HEK293 (cell line): Measurements from ENCODE around the gene KLHDC7B.

Source experiments
- CTCF ChIA-PET: fragments of 350-600 bp; formaldehyde crosslinking; extraction: SDS; loops from one replicate; lab custom pipeline; 2021; ENCODE audit warnings: antibody characterized with exemption; lab: Yijun Ruan, JAX
- POLR2A ChIA-PET: fragments of 300-600 bp; formaldehyde crosslinking; extraction: SDS; loops from one replicate; lab custom pipeline; 2020; ENCODE audit warnings: antibody characterized with exemption, inconsistent platforms; lab: Yijun Ruan, JAX
- H3K27ac ChIP-seq: fragments of 200-500 bp; sonication (Bioruptor generic); 2 replicates; pipeline ENCODE4 v1.5.1; 2014; ENCODE audit warnings: low read depth, low read length, control low read depth, inconsistent platforms; ENCODE audit errors: extremely low read depth
- H3K36me3 ChIP-seq, 2 experiments: fragments of 200-500 bp in 1 of 2; sonication (Bioruptor generic) in 1 of 2; 1 replicate in 1 of 2; 2 replicates in 1 of 2; pipeline ENCODE4 v1.5.1; 2014 to 2017; ENCODE audit warnings: inconsistent platforms in 2 of 2, low read length in 2 of 2; ENCODE audit not compliant: control insufficient read depth in 2 of 2, insufficient read depth in 1 of 2
- H3K4me1 ChIP-seq: fragments of 200-500 bp; sonication (Bioruptor generic); 2 replicates; pipeline ENCODE4 v1.5.1; 2014; ENCODE audit warnings: mild to moderate bottlenecking, low read length, inconsistent platforms; ENCODE audit not compliant: control insufficient read depth, insufficient read depth
- H3K4me3 ChIP-seq: 2 replicates; pipeline ENCODE4 v1.5.1; 2011; ENCODE audit warnings: low read depth, mild to moderate bottlenecking, control low read depth, low read length, moderate library complexity
- H3K9me3 ChIP-seq: fragments of 200-500 bp; sonication (Bioruptor generic); 2 replicates; pipeline ENCODE4 v1.5.1; 2014; ENCODE audit warnings: low read depth, low read length, inconsistent platforms; ENCODE audit not compliant: control insufficient read depth, insufficient read depth
- AEBP2 ChIP-seq: fragments of 450-650 bp; formaldehyde crosslinking; IDR thresholded peaks from 2 replicates; pipeline ENCODE4 v1.5.1; 2016; ENCODE audit warnings: missing biosample characterization, missing genetic modification characterization, borderline replicate concordance
- KLF1 ChIP-seq: fragments of 450-650 bp; formaldehyde crosslinking; IDR thresholded peaks from 2 replicates; pipeline ENCODE4 v1.5.1; 2016; ENCODE audit warnings: missing biosample characterization, missing genetic modification characterization
- KLF16 ChIP-seq: fragments of 450-650 bp; formaldehyde crosslinking; IDR thresholded peaks from 2 replicates; pipeline ENCODE4 v1.5.1; 2017; ENCODE audit warnings: missing biosample characterization, missing genetic modification characterization
- REPIN1 ChIP-seq: fragments of 450-650 bp; formaldehyde crosslinking; IDR thresholded peaks from 2 replicates; pipeline ENCODE4 v1.5.1; 2017; ENCODE audit warnings: missing biosample characterization, missing genetic modification characterization, low read depth
- ZBTB48 ChIP-seq: fragments of 450-650 bp; formaldehyde crosslinking; IDR thresholded peaks from 2 replicates; pipeline ENCODE4 v1.5.1; 2016; ENCODE audit warnings: missing biosample characterization, missing genetic modification characterization
- ZBTB49 ChIP-seq: fragments of 450-650 bp; formaldehyde crosslinking; IDR thresholded peaks from 2 replicates; pipeline ENCODE4 v1.5.1; 2016; ENCODE audit warnings: missing biosample characterization, missing genetic modification characterization, low read depth
- ZIC2 ChIP-seq: fragments of 450-650 bp; formaldehyde crosslinking; IDR thresholded peaks from 2 replicates; pipeline ENCODE4 v1.5.1; 2016; ENCODE audit warnings: missing biosample characterization, missing genetic modification characterization
- ZNF10 ChIP-seq: fragments of 450-650 bp; formaldehyde crosslinking; IDR thresholded peaks from 2 replicates; pipeline ENCODE4 v1.5.1; 2017; ENCODE audit warnings: missing biosample characterization, missing genetic modification characterization
- ZNF140 ChIP-seq: fragments of 450-650 bp; formaldehyde crosslinking; IDR thresholded peaks from 2 replicates; pipeline ENCODE4 v1.5.1; 2016; ENCODE audit warnings: missing biosample characterization, missing genetic modification characterization
- ZNF155 ChIP-seq: fragments of 450-650 bp; formaldehyde crosslinking; IDR thresholded peaks from 2 replicates; pipeline ENCODE4 v1.5.1; 2016; ENCODE audit warnings: missing biosample characterization, missing genetic modification characterization
- ZNF2 ChIP-seq: fragments of 450-650 bp; formaldehyde crosslinking; IDR thresholded peaks from 2 replicates; pipeline ENCODE4 v1.5.1; 2016; ENCODE audit warnings: missing biosample characterization, missing genetic modification characterization
- ZNF391 ChIP-seq: fragments of 450-650 bp; formaldehyde crosslinking; IDR thresholded peaks from 2 replicates; pipeline ENCODE4 v1.5.1; 2016; ENCODE audit warnings: low read depth, missing biosample characterization, missing genetic modification characterization, borderline replicate concordance
- ZNF398 ChIP-seq: fragments of 450-650 bp; formaldehyde crosslinking; IDR thresholded peaks from 2 replicates; pipeline ENCODE4 v1.5.1; 2017; ENCODE audit warnings: missing biosample characterization, missing genetic modification characterization
- ZNF433 ChIP-seq: fragments of 450-650 bp; formaldehyde crosslinking; IDR thresholded peaks from 2 replicates; pipeline ENCODE4 v1.5.1; 2016; ENCODE audit warnings: missing biosample characterization, missing genetic modification characterization, low read depth
- ZNF514 ChIP-seq: fragments of 450-650 bp; formaldehyde crosslinking; IDR thresholded peaks from 2 replicates; pipeline ENCODE4 v1.5.1; 2016; ENCODE audit warnings: missing biosample characterization, missing genetic modification characterization
- ZNF555 ChIP-seq: fragments of 450-650 bp; formaldehyde crosslinking; conservative IDR thresholded peaks from 2 replicates; pipeline ENCODE4 v1.5.1; 2017; ENCODE audit warnings: missing biosample characterization, mild to moderate bottlenecking, missing genetic modification characterization, inconsistent platforms
- ZNF558 ChIP-seq: fragments of 450-650 bp; formaldehyde crosslinking; IDR thresholded peaks from 2 replicates; pipeline ENCODE4 v1.5.1; 2016; ENCODE audit warnings: missing biosample characterization, missing genetic modification characterization
- ZNF585B ChIP-seq: fragments of 450-650 bp; formaldehyde crosslinking; IDR thresholded peaks from 2 replicates; pipeline ENCODE4 v1.5.1; 2016; ENCODE audit warnings: missing biosample characterization, missing genetic modification characterization
- ZNF596 ChIP-seq: fragments of 450-650 bp; IDR thresholded peaks from 2 replicates; pipeline ENCODE4 v1.5.0; 2018; ENCODE audit warnings: missing biosample characterization, mild to moderate bottlenecking, missing genetic modification characterization, moderate library complexity
- ZNF610 ChIP-seq: fragments of 450-650 bp; formaldehyde crosslinking; IDR thresholded peaks from 2 replicates; pipeline ENCODE4 v1.5.1; 2016; ENCODE audit warnings: missing biosample characterization, missing genetic modification characterization, borderline replicate concordance
- ZNF623 ChIP-seq: fragments of 450-650 bp; formaldehyde crosslinking; IDR thresholded peaks from 2 replicates; pipeline ENCODE4 v1.5.1; 2016; ENCODE audit warnings: missing biosample characterization, missing genetic modification characterization
- ZNF629 ChIP-seq: fragments of 450-650 bp; formaldehyde crosslinking; IDR thresholded peaks from 2 replicates; pipeline ENCODE4 v1.5.1; 2017; ENCODE audit warnings: missing biosample characterization, missing genetic modification characterization
- TF ChIP-seq, protein P1 (sequence below): fragments of 450-650 bp; formaldehyde crosslinking; IDR thresholded peaks from 2 replicates; pipeline ENCODE4 v1.5.1; 2016; ENCODE audit warnings: missing biosample characterization, missing genetic modification characterization
- TF ChIP-seq, protein P2 (sequence below): fragments of 450-650 bp; formaldehyde crosslinking; IDR thresholded peaks from 2 replicates; pipeline ENCODE4 v1.5.1; 2016; ENCODE audit warnings: missing biosample characterization, missing genetic modification characterization, borderline replicate concordance

KLHDC7B gene

GRCh38 chr22:50583294-50583861 lies 37.7 kb downstream of the KLHDC7B start:
- Histone ChIP-seq H3K4me3 (peak overlapping the region; percentile 59), H3K27ac (peak overlapping the region; percentile 99; the same call in 1 of the 2 replicates), H3K36me3 (peaks cover 21 to 45% of the 10 kb centered on the region in 2 experiments), H3K4me1 (peaks cover 3% of the 10 kb centered on the region; the same call in 1 of the 2 replicates), H3K9me3 (no peaks in the 10 kb centered on the region)
- POLR2A ChIA-PET: interaction anchor here (0.6 to 3.2 kb wide), 9 partner anchors 9 to 87 kb away, joined by 3 to 22 read pairs (median 3); partner anchors contain the start of genes SCO2 and SYCE3
- CTCF ChIA-PET: interaction anchor here (0.9 to 1.6 kb wide), 2 partner anchors 12 to 21 kb away, joined by 3 to 7 read pairs; partner anchors contain the start of gene SYCE3
- no peak for TF ChIP-seq ZNF391 (tag by site-specific recombination)
- 0 out of 2 replicates have a peak, but pooled peaks have one; percentile 52 for TF ChIP-seq KLF16
- no peak for TF ChIP-seq ZNF155
- TF ChIP-seq ZNF585B (tag by site-specific recombination): no peak
- no peak for TF ChIP-seq ZNF623 (tag by site-specific recombination)
- TF ChIP-seq ZNF596 (tag by site-specific recombination): 0 out of 2 replicates have a peak, but pooled peaks have one; percentile 30
- TF ChIP-seq REPIN1: peak; percentile 67; the same call in 1 of the 2 replicates
- TF ChIP-seq ZBTB48 (tag by site-specific recombination): peak; percentile 45; the same call in 1 of the 2 replicates
- no peak for TF ChIP-seq AEBP2 (tag by site-specific recombination)
- TF ChIP-seq, protein P1, sequence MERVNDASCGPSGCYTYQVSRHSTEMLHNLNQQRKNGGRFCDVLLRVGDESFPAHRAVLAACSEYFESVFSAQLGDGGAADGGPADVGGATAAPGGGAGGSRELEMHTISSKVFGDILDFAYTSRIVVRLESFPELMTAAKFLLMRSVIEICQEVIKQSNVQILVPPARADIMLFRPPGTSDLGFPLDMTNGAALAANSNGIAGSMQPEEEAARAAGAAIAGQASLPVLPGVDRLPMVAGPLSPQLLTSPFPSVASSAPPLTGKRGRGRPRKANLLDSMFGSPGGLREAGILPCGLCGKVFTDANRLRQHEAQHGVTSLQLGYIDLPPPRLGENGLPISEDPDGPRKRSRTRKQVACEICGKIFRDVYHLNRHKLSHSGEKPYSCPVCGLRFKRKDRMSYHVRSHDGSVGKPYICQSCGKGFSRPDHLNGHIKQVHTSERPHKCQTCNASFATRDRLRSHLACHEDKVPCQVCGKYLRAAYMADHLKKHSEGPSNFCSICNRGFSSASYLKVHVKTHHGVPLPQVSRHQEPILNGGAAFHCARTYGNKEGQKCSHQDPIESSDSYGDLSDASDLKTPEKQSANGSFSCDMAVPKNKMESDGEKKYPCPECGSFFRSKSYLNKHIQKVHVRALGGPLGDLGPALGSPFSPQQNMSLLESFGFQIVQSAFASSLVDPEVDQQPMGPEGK (tag by site-specific recombination): no peak
- TF ChIP-seq ZNF140: no peak
- no peak for TF ChIP-seq ZNF610 (tag by site-specific recombination)
- peak; percentile 42; the same call in 1 of the 2 replicates for TF ChIP-seq KLF1 (tag by site-specific recombination)
- TF ChIP-seq ZNF433: no peak
- no peak for TF ChIP-seq ZNF514 (tag by site-specific recombination)
- TF ChIP-seq ZNF2 (tag by site-specific recombination): no peak
- TF ChIP-seq ZNF10 (tag by site-specific recombination): no peak
- TF ChIP-seq, protein P2, sequence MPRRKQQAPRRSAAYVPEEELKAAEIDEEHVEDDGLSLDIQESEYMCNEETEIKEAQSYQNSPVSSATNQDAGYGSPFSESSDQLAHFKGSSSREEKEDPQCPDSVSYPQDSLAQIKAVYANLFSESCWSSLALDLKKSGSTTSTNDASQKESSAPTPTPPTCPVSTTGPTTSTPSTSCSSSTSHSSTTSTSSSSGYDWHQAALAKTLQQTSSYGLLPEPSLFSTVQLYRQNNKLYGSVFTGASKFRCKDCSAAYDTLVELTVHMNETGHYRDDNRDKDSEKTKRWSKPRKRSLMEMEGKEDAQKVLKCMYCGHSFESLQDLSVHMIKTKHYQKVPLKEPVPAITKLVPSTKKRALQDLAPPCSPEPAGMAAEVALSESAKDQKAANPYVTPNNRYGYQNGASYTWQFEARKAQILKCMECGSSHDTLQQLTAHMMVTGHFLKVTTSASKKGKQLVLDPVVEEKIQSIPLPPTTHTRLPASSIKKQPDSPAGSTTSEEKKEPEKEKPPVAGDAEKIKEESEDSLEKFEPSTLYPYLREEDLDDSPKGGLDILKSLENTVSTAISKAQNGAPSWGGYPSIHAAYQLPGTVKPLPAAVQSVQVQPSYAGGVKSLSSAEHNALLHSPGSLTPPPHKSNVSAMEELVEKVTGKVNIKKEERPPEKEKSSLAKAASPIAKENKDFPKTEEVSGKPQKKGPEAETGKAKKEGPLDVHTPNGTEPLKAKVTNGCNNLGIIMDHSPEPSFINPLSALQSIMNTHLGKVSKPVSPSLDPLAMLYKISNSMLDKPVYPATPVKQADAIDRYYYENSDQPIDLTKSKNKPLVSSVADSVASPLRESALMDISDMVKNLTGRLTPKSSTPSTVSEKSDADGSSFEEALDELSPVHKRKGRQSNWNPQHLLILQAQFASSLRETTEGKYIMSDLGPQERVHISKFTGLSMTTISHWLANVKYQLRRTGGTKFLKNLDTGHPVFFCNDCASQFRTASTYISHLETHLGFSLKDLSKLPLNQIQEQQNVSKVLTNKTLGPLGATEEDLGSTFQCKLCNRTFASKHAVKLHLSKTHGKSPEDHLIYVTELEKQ (tag by site-specific recombination): no peak
- TF ChIP-seq ZNF398 (tag by site-specific recombination): no peak
- no peak for TF ChIP-seq ZNF558 (tag by site-specific recombination)
- no peak for TF ChIP-seq ZNF629 (tag by site-specific recombination)
- TF ChIP-seq ZNF555 (tag by site-specific recombination): no peak
- TF ChIP-seq ZBTB49 (tag by site-specific recombination): no peak
- TF ChIP-seq ZIC2: peak; percentile 28; the same call in 1 of the 2 replicates
